Right lung (tissue), 5 donors: ENCODE measurements around the gene ACKR2. TPM values are rescaled to one million over a fixed set of nuclear protein-coding genes. Genes with fewer than 3 reads are reported as not detected.

ENCODE experiments used
- DNase-seq, 2 donors: peaks; one replicate each; pipeline ENCODE4 v3.0.0-alpha.2; 2013
- polyA plus RNA-seq, 5 donors: library from polyadenylated mRNA; unstranded; fragments of 120-200 nt; gene quantifications; one replicate each; pipeline versions ENCODE4 v1.2.1 to v1.2.3, GENCODE V29; 2013; ENCODE audit warnings: inconsistent platforms in 1 of 5, low replicate concordance in 1 of 5; ENCODE audit not compliant: insufficient read length in 5 of 5, insufficient read depth in 1 of 5

The ACKR2 gene
- polyA plus RNA-seq, 5 donors, result 0.99 to 2.4 (median 1.7) TPM

GRCh38 chr3:42829083-42829627 lies 19.9 kb downstream of the ACKR2 start:
- no peak for DNase-seq

DNA sequence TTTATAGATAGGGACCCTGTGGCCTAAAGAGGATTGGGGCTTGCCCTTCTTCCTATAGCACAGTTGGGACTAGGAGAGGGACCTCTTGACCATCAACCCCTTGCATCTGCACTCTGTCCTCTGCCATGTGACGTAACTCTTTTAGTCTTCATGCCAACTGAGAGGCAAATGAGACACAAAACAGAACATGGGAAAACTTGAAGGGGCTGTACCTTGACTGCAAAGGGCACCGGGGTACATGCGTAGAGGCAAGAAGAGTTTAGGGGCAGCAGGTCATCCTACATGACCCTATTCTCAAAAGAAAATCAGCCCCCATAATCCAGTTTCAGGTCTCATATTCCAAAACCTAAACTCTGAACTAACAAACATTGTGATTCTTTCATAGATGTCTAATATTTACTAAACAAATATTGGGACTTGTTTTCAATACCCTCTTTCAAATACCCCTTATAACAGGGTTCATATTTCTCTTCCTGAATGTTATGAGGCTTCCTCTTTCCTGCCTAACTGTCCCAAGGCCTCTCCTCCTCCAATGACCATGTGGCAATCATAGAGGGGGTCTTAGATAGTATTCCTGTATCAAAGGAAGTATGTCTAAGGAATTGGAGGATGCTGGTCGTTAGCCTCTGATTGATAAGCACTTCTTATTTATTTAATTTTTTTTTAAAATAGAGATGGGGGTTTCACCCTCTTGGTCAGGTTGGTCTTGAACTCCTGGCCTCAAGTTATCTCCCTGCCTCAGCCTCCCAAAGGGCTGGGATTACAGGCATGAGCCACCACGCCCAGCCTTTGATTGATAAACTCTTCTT lies 20.6 kb downstream of the ACKR2 start:
- DNase-seq, result no peak

- DNase-seq, result no peak
Measured at GRCh38 chr3:42830437-42831320, 21.4 kb downstream of the ACKR2 start.

- DNase-seq, result peak in 1 of 2 donors; percentile 50
Measured at GRCh38 chr3:42831321-42831713, 22.1 kb downstream of the ACKR2 start.

DNA sequence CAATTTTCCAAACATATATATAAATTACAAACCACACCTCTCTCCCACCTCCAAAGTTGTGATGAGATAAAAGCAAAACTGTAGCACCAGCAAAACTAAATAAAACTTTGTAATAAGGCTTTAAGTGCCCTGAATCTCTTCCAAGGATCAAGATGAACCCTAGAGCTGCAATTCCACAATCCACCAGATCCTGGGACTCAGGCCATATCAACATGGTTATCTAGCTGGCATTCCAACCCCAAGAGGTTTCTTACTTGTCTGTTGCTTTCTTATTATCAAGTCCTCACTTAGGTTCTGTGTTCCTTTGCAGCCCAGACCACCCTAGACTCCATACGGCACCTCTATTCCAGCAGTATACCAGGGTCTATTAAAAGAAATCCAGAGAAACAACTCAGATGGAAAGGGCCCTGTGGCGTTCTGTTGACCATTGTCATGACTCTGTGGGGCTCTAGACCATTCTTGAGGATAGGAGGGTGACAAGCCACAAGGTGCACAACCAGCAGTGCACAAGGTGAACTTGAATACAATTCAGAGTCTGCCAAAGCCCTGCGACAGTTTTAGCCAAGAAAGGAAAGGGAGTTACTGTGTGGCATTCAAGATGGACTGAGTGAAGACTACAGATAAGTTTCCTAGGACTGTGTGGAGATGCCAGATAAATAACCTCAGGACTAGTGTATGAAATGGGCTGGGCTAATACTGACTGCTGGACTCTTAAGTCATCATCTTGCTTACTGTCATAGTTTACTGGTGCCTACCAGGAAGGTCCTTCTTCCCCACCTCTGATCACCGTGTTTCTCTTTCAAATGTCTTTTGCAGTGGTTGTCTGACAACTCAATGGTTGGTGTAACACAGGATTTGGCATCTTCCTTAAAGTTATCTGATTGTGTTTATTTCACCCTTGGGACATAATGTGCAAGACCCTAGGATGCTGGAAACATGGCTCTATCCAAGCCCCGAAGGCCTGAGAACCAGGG lies 27.2 kb downstream of the ACKR2 start:
- no peak for DNase-seq

DNA sequence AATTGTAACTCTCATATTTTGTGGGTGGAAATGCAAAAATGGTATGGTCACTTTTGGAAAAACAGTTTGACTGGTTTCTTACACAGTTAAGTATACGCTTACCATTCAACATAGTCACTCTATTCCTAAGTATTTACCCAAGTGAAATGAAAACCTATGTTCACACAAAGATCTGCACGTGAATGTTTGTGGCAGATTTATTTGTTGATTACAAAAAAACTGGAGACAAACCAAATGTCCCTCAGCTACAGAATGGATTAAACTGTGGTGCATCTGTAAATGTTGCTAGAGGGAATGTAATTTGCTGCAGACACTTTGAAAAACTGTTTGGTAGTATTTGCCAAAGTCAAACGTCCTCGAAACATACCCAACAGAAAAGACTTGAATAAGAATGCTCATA lies 29.3 kb downstream of the ACKR2 start:
- DNase-seq, result no peak

DNA sequence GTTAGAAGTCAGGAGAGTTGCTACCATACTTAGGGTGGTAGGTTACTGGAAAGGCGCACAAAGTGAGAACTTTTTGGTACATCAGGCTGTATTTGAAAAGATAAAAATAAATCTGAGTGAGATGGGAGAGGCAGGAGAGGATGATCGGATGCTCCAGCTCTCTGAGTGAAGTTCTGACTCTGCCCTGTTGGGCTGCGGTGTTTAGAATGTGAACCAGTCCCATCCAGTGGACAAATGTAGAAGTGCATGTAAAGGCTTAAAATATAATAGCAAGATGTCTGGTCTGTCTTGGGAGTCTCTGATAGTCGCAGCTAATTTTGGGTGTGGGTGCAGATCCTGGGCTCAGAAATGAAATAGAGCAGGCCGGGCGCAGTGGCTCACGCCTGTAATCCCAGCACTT lies 30.4 kb downstream of the ACKR2 start:
- peak in 1 of 2 donors; percentile 47 for DNase-seq

GRCh38 chr3:42841332-42841731 lies 32.1 kb downstream of the ACKR2 start:
- DNase-seq, result no peak

- DNase-seq, result no peak
Measured at GRCh38 chr3:42843713-42844411, 34.6 kb downstream of the ACKR2 start.

DNA sequence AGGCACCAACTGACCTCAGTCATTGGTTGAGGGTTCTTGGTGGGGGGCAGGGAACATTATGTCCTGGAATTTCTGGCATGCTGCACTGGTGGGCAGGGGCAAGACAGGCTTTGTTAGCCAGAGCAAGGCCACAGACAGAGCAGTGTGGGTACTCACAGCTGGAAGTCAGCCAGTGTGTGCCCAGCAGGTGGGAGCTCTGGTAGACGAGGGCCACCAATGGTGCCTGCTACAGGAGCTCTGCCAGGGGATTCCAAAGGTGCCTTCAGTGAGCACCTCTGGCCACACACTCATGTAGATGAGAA lies 35.1 kb downstream of the ACKR2 start:
- no peak for DNase-seq

DNA sequence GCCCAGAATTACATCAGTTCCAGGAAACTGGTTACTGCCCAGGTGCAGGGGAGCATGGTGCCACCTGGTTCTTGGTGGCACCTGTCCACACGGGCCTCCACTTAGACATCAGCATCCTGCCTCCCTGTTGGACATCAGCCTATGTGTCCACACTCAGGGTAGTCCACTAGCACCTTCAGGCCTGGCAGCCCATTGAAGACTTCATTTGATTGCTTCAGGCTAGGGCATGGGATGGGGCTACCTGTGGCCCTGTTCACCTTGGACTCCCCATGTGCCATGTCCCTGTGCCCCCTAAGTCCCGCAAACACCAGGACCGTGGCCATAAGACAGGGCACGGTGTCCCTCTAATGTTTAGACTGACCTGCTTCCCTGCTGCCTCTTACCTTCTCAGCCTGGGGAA lies 35.6 kb downstream of the ACKR2 start:
- DNase-seq, result no peak

DNA sequence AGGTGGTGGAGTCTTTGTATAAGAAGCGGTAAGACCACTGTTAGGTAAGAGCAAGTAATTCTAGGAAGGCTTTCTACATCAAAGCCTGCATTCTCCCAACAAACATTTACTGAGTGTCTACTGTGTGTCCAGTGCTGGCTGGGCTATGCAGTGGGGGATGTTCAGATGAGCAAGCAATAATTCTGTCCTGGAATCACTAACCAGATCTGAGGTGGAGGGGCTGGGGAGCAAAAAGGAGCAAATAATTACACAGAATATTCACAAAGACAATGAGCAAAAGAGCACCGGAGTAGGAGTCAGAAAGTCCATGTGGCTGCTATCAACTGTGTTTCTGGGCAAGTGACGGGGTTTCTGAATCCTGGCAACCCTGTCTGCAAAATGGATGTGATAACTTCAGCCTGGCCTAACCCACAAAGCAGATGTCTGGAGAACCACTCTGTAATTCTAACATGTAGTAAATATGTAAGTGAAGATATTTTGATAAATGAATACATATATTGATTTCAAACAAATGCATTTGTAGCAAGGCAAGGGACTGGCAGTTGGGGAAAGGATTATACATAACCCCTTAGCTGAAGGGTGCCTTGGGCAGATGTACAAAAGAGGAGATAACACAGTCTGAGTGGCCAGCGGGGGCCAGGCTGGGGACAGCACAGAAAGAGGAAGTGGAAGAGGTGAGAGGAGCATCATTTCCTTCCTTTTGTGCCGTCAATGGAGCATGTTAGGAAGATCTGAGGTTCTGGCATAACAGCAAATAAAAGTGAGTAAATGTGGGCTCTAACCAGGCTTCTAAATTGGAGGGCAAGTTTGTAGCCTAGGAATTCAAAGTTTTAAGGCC lies 37.7 kb downstream of the ACKR2 start:
- DNase-seq, result no peak

GRCh38 chr3:42847731-42848130 lies 38.5 kb downstream of the ACKR2 start:
- no peak for DNase-seq

GRCh38 chr3:42849017-42849416 lies 39.8 kb downstream of the ACKR2 start:
- no peak for DNase-seq

DNA sequence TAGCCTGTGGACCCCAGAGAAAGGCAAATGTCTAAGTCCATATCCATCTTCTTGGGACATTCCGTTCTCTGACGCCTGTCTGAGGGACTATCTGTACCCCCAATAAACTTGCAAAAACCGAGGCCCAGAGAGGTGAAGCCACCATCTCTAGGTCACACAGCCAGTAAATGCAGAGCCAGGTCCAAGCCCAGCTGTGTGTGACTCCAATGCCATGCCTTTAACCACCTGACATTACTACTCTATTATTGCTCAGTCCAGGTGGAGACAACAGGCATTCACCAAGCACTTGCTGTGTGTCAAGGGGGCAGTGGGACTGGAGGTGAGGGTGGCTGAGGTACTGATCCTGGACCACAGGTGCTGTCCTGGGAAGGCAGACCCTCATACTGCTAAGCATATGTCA lies 41.0 kb downstream of the ACKR2 start:
- DNase-seq, result no peak

DNA sequence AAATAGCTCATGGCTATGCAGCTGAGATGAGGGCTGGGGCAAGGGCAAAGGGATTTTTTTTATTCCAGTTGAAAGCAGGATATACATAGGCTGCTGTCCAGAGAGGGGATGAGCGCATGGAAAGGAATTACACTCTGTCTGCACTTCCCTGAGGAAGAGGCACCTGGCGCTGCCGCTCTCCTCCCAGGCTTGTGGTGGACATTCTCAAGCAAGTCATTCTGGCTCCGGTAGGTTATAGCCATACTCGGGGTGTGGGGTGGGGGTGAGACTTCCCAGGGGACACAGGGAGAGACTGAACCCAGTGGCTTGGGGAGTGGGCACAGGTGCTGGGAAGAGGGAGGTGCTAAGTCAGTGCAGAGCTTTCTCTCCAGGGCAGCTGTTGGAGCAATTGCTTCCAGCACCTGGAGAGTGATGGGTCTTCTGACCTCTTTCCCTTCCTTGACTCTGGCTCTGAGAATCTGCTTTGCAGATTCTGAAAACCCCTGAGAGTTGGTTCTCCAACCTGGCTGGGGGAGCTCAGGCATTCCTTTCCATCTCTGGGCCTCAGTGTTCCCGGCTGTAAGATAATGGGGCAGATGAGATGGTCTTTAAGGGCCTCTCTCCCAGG lies 42.1 kb downstream of the ACKR2 start:
- DNase-seq, result no peak

DNA sequence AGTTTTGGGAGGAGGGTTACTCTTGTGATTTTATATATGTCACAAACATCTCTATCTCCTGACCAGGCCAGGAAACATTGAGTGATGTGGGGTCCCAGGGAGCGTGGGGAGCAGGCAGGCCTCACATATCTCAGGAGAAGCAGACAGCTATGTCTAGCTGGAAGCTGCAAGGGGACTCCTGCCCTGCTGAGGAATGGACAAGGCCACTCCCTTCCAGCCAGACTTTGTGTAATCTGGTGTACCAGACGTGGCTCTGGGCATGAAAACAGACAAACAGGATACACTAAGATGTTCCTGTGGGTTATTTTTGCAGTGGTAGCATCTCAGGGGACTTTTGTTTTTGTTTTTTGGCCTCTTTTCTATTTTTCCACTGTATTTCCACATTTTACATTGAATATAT lies 43.2 kb downstream of the ACKR2 start:
- no peak for DNase-seq

DNA sequence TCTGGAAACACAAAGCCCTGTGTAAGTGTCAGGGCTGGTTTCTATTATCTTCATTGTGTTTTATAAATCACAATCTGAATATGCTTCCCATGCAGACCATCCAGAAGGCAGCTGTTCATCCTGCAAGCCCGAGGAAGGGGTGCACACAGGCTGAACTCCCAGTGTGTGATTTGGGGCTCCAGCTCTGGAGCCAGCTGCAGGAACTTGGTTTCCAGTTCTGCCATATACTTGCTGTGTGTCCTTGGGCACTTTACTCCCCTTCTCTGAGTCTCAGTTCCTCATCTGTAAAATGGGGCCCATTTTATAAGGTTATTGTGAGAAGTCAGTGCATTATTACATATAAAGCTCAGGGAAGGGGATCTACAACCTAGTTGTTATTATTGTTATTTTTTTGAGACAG lies 43.8 kb downstream of the ACKR2 start:
- no peak for DNase-seq

- DNase-seq, result no peak
Measured at GRCh38 chr3:42853739-42854302, 44.6 kb downstream of the ACKR2 start.
